H1 (cell line): ENCODE results near the gene RPUSD3. TPM values are rescaled to one million over a fixed set of nuclear protein-coding genes. Genes with fewer than 3 reads are reported as not detected.
A peak's percentile ranks its signal among the peaks of the same experiment; 100 is the strongest.

Experiments used
- BRCA1 ChIP-seq: IDR thresholded peaks from 2 replicates; pipeline ENCODE4 v1.6.1; 2012; ENCODE audit warnings: low read depth, low read length, improper control_type of control experiment
- GABPA ChIP-seq: IDR thresholded peaks from 2 replicates; pipeline ENCODE4 v1.6.1; 2011; ENCODE audit warnings: mild to moderate bottlenecking, low read length, moderate library complexity, borderline replicate concordance; ENCODE audit not compliant: insufficient read depth
- HDAC2 ChIP-seq, 2 experiments: fragments of 300-600 bp in 1 of 2; sonication (generic) in 1 of 2; IDR thresholded peaks; 2 replicates each; pipeline ENCODE4 v1.6.1; 2011 to 2012; ENCODE audit warnings: low read depth in 2 of 2, low read length in 2 of 2, mild to moderate bottlenecking in 2 of 2, moderate library complexity in 2 of 2, borderline replicate concordance in 1 of 2, inconsistent platforms in 1 of 2
- PHF8 ChIP-seq: fragments of 200-600 bp; sonication (generic); conservative IDR thresholded peaks from 2 replicates; pipeline ENCODE4 v1.7.1; 2012; ENCODE audit warnings: low read depth, mild to moderate bottlenecking, inconsistent platforms, low read length, moderate library complexity
- TBP ChIP-seq: IDR thresholded peaks from 2 replicates; pipeline ENCODE4 v1.6.1; 2011; ENCODE audit warnings: low read depth, low read length, improper control_type of control experiment
- polyA plus RNA-seq, 7 experiments: library from polyadenylated mRNA; depleted of rRNA in 3 of 7; stranded (reverse) in 5 of 7; unstranded in 2 of 7; fragments of >200 nt in 5 of 7; fragments of 200-250 nt in 2 of 7; gene quantifications; 1 replicate in 5 of 7; 2 replicates in 1 of 7; 4 replicates in 1 of 7; pipeline versions ENCODE4 v1.2.1 to v1.2.3, GENCODE V29; 2011 to 2013; ENCODE audit warnings: missing spikeins in 2 of 7, mixed read lengths in 2 of 7
- total RNA-seq: library from RNA; stranded (reverse); fragmentation: NEBNext Ultra II Directional; extraction: Animal tissue kit (Norgen Biotek cat#: 25700); gene quantifications from 2 replicates; pipeline ENCODE4 v1.2.1, GENCODE V29; 2021
- TF ChIP-seq, protein P1 (sequence below): IDR thresholded peaks from 2 replicates; pipeline ENCODE4 v1.6.1; 2011; ENCODE audit warnings: low read depth, mild to moderate bottlenecking, low read length; ENCODE audit not compliant: insufficient read depth

RPUSD3 gene
- total and polyA plus RNA-seq, 2 of the 8 experiments (the other 6 are each of a cell fraction or from before 2014, with no cell fraction given), result 68.4 to 154 TPM

DNA sequence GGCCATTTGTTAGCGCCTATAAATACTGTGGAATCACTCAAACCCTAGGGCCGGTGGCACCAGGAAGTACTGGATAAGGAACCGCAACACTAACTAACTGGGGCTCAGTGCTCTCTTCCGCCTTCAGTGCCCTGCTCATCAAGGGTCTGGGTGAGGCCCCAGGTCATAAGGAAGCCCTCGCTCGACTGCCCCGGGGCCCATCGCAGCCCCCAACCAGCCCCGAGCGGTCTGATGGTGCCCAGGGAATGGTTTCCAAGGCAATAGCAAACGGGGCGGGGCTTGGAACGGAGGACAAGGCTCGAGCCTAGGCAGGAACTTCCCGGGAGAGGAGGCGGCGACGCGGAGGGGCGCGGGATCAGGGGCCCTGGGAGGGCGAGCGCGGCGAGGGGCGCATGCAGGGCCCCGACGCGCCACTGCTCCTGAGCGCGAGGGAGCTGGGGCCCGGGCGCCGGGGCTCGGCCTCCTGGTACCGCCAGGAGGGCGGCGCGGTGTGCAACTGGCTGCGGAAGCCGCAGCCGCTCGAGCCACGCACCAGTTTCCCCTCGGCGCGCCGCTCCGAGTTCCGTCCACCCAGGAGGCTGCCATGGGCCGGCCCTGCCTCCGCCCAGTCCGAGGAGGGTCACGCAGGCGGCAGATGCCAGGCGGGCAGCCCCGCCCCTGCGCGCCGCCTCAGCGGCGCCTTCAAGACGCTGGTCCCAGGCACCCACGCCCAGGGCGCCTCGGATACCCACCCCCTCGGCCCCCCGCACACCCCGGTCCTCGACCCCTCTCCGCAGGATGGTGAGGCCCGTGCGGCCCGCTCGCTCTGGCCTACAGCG lies 34.0 kb downstream of the RPUSD3 start, which contains the start of gene TTLL3 (continued):
- 0 out of 2 replicates have a peak, but pooled peaks have one; percentile 12 for TF ChIP-seq GABPA
- 0 out of 4 replicates have a peak, but pooled peaks of 1 of the 2 experiments have one; percentile 62 for TF ChIP-seq HDAC2 (IDR thresholded peaks at IDR 0.05; ENCODE audit: borderline replicate concordance in 1 of 2, low read depth in 2 of 2, low read length in 2 of 2)
- TF ChIP-seq TBP, result peak; percentile 9; the same call in 1 of the 2 replicates
- no peak for TF ChIP-seq BRCA1
- 0 out of 2 replicates have a peak, but pooled peaks have one; percentile 48 for TF ChIP-seq PHF8
- TF ChIP-seq, protein P1, sequence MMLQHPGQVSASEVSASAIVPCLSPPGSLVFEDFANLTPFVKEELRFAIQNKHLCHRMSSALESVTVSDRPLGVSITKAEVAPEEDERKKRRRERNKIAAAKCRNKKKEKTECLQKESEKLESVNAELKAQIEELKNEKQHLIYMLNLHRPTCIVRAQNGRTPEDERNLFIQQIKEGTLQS, result no peak
